ENCODE data around the gene KCNN1.

GRCh38 chr19:17942582-17943273 is 24.2 kb upstream of the KCNN1 start:
- TF ChIP-seq SNAI2 (CRISPR knock-in tag; IDR thresholded peaks at IDR 0.05) (no peak), CREB5 (CRISPR knock-in tag; IDR thresholded peaks at IDR 0.05; ENCODE audit: low read depth) (no peak), ZNF8 (CRISPR knock-in tag; IDR thresholded peaks at IDR 0.05) (no peak)

All from SK-N-SH treated with all-trans-retinoic acid at 6 μM for 48 hours (cell line).